Stimulated activated naive CD4-positive, alpha-beta T cell (primary cell): ENCODE results near the gene BPGM.

Experiments used
- DNase-seq, 6 experiments: peaks; one replicate each; lab custom pipeline; 2025; lab: John Stamatoyannopoulos, UW

Gene BPGM

DNA sequence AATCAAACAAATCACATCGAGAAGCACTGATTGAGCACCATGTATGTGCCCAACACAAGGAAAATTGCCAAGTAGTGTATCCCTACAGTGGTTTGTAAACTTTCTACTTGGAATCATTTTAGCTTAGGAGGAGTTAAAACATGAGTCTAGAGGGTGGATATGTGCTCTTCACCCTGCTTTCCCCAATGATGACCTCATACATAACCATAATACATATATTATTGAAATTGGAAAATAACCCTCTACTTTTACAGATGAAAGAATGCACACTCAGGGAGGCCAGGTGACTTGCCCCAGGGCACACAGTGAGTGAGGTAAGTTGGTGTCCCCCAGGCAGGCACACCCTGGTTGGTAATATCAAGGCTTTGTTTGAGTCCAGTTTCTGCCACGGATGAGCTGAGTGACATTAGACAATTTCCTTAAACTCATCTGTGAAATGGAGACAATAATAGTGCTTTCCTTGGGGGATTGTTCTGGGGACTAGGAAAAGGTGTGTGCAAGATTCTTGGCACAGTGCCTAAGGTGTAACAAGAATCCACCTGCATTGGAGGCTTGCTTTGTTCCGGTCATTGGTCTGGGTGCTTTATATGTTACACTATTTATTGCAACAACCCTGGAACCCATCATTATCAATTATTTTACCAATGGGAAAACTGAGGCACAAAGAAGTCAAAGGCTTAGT is 50.7 kb downstream of the BPGM start:
- DNase-seq: no peak

- no peak for DNase-seq
Observed at GRCh38 chr7:134698481-134698880, 51.8 kb downstream of the BPGM start.

GRCh38 chr7:134699021-134699818 is 52.6 kb downstream of the BPGM start:
- no peak for DNase-seq

DNA sequence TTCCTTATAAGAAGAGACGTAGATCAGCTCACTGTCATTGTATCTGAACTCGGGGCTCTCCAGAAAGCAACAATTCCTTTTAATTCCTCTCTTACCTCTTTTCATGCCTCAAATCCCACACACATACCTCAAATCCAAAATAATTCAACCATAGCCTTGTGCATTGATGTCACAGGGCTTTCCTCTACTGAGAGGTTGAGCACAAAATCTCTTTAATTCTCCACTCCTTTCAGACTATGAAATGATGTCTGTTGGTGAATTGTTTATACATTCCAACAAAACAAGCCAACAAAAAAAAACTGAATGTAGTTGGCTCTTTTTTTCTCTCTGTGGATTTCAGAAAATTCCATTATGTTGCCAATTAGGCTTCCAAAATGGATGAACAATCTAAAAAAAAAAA is 53.2 kb downstream of the BPGM start:
- no peak for DNase-seq

GRCh38 chr7:134701272-134701671 is 54.6 kb downstream of the BPGM start:
- DNase-seq: peak in 4 of 6 experiments; percentile 11 to 23 (median 18)

DNA sequence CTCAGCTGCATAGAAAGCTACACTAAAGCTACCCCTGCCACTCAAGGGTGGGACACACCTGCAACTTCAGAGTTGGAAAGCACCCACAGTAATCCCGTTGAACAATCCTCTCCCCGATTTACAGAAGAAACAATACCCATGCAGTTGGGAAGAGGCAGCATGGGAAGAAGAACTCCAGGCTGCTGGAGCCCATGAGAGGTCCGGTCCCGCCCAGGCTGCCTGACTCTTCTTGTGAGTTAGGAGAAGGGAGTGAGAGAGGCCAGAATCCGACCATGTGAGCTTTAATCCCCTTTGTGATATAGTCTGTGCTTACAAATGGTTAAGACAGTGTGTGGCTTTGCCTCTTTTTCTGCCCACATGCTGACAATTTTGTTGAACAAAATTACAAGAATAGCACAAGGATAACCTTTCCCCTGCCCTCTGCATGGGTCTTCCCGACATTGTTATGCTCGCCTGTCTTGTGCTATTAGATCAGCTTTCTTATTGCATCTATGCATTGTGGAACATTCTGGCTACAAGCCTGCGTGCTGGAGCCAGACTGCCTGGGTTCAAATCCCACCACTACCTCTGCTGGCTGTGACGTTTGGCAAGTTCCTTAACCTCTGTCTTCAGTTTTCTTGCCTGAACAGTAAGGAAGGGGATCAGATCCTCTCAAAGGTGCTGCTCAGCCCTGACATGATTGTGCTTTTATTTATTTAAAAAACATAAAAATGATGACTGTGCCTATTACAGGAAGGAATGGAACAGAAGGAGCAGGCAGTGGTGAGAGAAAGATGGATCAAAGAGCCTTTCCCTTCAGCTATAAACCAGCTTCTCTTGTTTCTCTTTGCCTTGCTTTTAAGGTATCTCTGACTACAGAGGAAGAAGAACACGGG is 56.0 kb downstream of the BPGM start:
- DNase-seq: no peak

GRCh38 chr7:134703241-134703594 is 56.6 kb downstream of the BPGM start:
- no peak for DNase-seq

DNA sequence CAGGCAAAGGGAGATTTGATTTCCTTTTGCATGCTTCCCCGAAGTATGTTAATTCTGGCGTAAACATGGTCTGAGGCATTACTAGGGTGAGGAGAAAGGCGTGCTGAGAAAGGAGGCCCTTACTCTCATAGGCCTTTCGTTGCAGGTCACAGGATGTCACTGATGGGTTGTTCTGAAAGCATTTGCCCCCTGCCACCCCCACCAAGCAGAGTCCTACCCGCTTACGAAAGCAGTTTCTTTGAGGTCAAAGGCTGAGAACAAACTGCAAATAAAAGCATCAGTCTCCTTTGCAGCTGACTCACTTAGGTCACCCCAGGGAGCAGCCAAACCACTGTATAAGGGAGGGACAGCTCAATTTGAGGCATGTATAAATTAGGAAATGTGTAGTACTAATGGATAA is 57.1 kb downstream of the BPGM start:
- DNase-seq: no peak

DNA sequence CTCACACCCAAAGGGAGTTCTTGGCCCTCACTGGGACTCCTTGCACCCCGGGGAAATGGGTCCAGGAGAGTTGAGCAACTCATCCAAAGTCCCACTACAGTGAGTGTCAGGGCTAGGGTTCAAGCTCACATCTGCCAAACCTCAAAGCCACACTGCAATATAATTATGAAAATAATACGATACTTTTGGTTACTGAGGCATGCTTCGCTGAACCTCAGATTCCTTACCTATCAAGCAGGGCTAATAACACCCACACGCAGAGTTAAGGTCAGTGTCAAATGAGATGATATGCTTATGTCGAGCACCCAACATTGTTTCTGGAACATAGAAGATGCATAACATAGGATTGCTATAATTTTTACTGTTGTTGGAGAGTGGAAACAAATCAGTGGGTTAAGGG is 58.2 kb downstream of the BPGM start:
- DNase-seq: no peak

GRCh38 chr7:134705716-134706115 is 59.1 kb downstream of the BPGM start:
- DNase-seq: no peak

DNA sequence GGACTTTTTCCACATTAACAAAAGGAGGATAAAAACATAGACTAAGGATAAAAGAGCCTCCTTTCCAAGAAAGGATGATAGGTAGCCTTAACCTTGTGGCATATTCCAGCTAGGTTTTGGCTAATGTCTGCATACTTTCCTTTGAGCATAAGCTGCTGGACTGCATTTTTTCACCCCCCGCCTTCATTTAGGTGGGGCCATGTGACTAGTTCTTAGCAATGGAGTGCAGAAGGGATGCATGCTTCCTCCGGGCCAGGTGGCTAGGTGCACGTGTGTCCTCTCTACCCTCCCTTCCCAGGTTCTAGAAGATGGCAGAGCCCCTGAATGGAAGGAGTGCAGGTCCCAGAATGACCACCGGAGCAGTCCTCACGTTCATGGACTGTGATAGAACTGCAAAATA is 59.8 kb downstream of the BPGM start:
- no peak for DNase-seq

GRCh38 chr7:134707663-134708378 is 61.2 kb downstream of the BPGM start:
- DNase-seq: no peak

DNA sequence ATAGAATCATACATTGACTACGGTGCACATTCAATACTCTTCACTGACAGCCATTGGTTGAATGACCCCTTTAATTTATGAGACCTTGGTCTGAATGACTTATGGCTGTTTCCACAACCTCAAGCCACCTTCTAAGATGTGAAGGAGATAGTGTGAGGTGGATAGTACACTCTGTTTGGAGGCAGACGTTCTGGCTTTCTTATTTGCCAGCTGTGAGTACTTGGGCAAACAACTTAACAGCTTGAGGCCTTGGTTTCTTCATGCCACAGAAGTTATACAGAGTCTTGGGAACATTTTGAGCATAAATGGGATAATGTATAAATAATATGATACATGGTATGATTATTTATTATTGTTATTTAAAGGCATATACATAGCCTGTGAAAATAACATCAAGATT is 62.0 kb downstream of the BPGM start:
- DNase-seq: no peak

DNA sequence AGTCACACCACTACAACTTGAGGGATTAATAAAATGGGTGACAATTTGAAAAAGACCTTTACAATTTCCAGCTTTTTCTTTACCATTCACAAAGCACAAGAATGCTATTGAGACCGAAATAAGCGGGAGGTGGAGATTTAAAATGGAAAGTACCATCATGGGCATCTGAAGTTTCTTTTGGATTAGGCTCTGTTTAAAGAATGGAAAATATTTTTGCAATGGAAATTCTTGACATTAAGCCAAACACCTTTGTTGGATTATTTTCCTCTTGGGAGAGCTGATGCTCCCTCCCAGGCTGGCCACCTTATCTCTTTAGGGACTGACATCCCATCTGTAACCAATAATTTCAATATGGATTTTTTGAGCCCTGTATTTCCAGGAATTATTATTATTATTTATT is 62.5 kb downstream of the BPGM start:
- no peak for DNase-seq

GRCh38 chr7:134710511-134710853 is 63.8 kb downstream of the BPGM start:
- no peak for DNase-seq

DNA sequence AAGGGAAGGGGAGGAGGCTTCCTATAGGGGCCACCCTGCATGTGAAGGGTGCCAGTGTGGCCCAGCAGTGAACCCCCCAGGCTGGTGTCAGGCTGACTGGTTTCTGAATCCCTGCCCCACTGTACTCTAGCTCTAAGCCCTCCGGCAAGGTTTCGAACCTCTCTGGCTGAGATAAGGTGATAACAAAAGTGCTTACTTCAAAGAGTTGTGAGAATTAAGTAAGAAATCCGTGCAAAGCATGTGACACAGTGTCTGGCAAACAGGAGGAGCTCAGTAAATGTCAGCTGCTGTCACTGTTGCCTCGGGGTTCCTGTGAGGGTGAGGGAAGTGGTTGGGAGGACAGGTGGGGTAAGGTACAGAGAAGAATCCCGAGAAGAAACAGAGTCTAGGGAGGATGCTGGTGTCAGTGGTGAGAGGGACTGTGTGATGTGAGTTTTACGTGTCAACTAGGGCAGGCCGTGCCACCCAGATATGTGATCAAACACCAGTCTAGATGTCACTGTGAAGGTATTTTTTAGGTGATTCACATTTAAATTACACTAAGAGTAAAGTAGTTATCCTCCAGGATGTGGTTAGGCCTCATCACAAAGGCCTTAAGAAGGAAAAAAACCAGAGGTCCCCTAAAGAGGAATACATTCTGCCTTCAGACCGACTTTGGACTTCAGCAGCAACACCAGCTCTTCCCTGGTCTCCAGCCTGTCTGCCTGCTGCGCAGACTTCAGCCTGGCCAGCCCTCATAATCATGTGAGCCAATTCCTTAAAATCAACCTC is 64.4 kb downstream of the BPGM start:
- peak; percentile 57 to 92 (median 72) for DNase-seq

DNA sequence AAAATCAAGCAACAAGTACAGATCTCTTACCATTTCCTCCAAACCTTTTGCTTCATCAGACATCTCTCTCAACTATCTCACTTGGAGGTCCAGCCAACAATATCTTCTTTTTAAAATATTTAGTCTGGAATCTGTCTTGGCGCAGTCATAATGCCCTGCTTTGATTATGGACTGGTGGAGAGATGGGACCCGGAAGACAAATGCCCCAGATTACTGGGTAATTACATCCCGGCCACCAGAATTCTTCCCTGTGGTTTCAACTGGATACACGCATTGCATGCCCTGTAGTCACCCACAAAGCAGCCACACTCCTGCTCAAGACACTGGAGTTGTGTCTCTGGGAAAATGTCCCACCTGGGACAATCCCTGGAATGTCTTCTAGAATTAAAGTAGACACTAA is 65.5 kb downstream of the BPGM start:
- DNase-seq: no peak

GRCh38 chr7:134714470-134715205 is 68.0 kb downstream of the BPGM start:
- DNase-seq: no peak

- no peak for DNase-seq
Observed at GRCh38 chr7:134718211-134718875, 71.7 kb downstream of the BPGM start.
